Astrocyte of the cerebellum (primary cell): ENCODE measurements around the gene EEF1A2.

Experiments
- DNase-seq: peaks from one replicate; pipeline ENCODE4 v3.0.0-alpha.2; 2011; ENCODE audit warnings: low read depth
- H3K4me3 ChIP-seq: 2 replicates; pipeline ENCODE4 v1.5.1; 2011; ENCODE audit warnings: mild to moderate bottlenecking, low read depth, low read length, moderate library complexity
- in situ Hi-C: cut with HindIII; loops from 2 replicates; pipeline ENCODE4 v1.10.0; 2017; ENCODE audit warnings: low sequenced_read_pairs
- TF ChIP-seq, protein P1 (sequence below): IDR thresholded peaks from 2 replicates; pipeline ENCODE4 v1.5.1; 2012; ENCODE audit warnings: low read length, low read depth, moderate library complexity, mild to moderate bottlenecking; ENCODE audit errors: missing control alignments

The EEF1A2 gene

DNA sequence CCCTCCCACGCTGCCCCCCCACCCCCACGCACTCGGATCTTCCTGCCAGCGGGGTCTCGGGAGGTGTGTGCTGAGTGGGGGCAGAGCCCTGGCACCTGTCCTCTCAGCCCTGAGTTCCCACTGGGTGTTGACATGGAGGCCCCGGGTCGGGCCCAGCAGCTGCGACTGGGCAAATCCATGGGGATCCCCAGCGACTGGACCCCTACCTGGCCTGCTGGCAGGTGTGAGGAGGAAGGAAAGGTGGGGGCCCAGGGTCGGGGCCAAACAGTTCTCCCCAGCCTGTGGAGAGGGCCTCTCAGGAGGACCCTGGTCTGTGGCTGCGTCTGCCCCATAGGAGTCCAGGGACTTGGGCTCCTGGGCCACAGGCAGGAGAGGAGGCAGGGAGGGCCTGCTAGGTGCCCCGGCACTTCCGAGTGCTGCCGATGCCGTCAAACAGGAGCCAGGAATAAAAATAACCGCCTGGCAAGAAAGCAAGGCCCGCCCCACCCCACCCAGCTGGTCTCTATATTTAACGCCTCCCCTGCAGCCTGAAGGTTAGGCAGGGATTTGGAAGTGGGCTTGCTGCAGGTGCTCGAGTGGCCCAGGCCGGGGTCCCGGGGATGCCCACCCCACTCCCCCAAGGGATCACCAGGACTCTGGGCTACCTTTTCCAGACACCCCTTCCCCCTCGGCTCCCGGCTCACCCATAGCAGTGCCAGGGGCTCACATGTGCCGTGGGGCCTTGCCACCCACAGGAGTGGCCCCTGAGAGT, 1.4 kb upstream of the EEF1A2 start:
- in situ Hi-C loops, result no loop called here
- no peak for DNase-seq
- TF ChIP-seq, protein P1, sequence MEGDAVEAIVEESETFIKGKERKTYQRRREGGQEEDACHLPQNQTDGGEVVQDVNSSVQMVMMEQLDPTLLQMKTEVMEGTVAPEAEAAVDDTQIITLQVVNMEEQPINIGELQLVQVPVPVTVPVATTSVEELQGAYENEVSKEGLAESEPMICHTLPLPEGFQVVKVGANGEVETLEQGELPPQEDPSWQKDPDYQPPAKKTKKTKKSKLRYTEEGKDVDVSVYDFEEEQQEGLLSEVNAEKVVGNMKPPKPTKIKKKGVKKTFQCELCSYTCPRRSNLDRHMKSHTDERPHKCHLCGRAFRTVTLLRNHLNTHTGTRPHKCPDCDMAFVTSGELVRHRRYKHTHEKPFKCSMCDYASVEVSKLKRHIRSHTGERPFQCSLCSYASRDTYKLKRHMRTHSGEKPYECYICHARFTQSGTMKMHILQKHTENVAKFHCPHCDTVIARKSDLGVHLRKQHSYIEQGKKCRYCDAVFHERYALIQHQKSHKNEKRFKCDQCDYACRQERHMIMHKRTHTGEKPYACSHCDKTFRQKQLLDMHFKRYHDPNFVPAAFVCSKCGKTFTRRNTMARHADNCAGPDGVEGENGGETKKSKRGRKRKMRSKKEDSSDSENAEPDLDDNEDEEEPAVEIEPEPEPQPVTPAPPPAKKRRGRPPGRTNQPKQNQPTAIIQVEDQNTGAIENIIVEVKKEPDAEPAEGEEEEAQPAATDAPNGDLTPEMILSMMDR, result no peak
- H3K4me3 ChIP-seq, result no peak overlapping the region

DNA sequence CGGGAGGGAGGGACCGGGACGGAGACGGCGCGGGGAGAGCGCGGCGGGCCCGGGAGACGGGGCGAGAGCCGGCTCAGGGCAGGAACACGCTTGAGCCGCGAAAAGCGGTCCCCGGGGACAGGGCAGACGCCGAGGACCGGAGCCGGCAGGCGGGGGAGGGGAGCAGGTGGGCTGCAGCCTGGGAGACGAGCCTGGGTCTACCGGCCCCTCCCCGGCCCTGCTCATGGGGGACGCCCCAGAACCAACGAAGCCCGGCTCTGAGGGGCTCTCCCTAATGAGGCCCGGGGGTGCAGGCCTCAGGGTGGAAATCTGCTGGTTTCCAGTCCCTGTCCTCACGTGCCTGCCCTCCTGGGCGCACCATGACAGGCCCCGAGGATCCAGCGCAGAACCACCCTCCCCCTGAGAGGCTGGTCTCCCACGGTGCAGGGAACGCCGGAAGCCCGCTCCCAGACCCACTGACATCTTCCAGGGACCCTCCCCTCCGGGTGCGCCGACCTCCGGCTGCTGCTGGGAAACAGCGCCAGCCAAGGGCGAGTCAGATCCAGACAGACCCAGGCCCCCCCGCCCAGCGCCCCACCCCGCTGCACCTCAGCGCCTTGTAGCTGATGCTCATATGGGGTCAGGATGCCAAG, 571 bp upstream of the EEF1A2 start:
- no peak overlapping the region for H3K4me3 ChIP-seq
- in situ Hi-C loops, result no loop called here
- TF ChIP-seq, protein P1, result no peak
- no peak for DNase-seq

DNA sequence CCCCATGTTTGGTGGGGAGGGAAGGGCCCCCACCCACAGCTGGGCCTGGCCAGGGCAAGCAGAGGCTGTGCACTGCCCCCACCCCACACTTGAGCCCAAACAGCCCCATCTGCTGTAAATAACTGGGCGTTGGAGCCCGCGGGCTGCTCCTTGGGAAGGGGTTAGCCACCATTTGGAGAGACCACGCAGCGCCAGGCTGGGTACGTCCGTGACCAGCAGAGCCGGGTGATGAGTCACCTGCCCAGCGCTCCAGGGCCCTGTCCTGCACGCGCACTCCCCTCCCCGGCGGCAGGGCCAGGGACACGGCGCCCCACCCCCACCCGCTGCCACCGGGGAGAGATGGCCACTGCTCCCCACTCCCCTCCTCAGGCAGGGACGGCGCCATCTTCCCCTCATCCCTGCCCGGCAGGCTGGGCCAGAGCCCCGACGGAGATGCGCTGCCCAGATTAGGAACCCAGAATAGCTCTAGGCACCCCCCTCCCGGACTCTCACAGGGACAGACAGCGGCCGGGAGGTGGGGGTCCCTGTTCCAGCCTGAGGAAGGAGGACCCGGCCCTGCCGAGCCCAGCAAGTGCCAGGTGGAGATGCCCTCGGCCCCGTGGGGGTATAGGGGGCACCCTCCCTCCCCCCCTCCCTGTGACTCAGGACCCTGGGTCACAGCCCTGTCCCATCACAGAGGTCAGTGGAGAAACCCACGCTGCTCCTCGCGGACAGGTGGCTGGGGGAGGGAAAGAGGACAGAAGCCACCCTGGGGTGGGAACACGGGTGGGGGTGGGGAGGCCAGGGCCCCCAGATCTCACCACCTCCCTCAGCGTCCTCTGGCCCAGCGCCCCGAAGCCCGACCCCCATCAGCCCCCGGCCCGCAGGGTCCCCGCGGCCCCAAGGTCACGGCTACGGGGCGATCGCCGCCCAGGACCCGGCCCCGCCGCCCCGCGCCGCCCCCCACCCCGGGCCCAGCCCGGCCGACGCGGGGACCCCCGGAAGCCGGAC, 642 bp downstream of the EEF1A2 start:
- TF ChIP-seq, protein P1, result no peak
- H3K4me3 ChIP-seq, result peak overlapping the region; percentile 18
- no peak for DNase-seq
- in situ Hi-C loops, result no loop called here

DNA sequence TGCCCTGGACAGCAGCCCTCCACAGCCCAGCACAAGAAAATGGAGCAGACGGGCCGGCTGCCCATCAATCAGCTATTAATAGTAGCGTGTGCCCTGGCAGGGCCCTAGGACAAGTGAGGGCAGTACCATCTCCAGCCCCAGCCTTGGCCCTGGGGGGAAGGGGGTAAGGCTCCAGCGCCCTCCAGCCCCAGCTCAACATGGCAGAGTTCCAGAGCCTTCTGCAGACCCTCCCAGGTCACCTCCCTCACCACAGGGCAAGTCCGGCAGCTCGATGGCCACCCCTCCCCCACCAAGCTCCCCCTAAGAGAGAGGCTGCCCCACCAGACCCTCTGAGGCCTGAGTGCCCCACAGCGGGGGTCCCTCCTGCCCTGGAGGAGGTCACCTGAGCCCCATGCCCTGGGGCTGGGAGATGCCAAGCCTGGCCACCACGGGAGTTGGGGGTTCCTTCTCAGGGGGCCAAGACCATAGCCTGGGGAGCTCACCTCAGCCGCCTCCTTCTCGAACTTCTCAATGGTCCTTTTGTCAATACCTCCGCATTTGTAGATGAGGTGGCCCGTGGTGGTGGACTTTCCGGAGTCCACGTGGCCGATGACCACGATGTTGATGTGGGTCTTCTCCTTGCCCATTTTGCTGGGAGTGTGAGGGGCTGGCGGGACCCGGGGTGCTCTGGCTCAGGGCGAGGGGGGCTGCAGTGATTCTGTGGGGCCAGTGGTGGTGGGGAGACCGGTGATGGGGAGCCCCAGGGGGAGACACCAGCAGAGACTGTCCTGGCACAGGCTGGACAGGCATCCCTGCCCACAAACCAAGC, 1.5 kb downstream of the EEF1A2 start:
- TF ChIP-seq, protein P1, result no peak
- in situ Hi-C loops, result no loop called here
- no peak for DNase-seq
- H3K4me3 ChIP-seq, result no peak overlapping the region

DNA sequence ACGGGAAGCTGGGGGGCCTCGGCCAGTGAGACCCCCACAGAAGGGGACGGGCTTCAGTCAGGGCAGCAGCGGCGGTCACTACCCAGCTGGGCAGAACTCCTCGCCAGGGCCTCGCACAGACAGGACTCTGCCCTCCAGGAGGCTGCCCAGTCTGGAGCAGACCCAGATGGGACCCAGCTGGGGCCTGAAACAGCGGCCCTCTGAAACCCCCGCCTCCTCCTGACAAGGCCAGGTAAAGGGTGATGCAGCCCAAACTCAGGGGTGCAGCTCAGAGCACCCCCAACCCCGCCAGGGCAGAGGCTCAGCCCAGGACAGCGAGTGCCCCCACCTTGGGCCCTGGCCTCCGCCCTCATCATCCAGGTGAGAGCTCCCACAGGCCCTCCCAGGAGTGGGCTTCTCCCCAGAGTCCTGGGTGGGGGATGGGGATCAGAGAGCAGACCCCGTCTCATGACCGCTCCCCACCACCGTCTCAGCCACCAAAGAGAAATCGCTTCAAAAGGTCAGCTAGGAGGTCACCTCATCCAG, 2.2 kb downstream of the EEF1A2 start:
- in situ Hi-C loops, result no loop called here
- H3K4me3 ChIP-seq, result no peak overlapping the region
- DNase-seq, result no peak
- TF ChIP-seq, protein P1, result no peak
